K562 (cell line): ENCODE data around the gene LRRC43. TPM values are rescaled to one million over a fixed set of nuclear protein-coding genes. Genes with fewer than 3 reads are reported as not detected.

Source experiments
- ARID1B ChIP-seq: fragments of 450-650 bp; IDR thresholded peaks from 2 replicates; pipeline ENCODE4 v1.6.1; 2016; ENCODE audit warnings: antibody characterized with exemption, mild to moderate bottlenecking, inconsistent platforms
- ARID4B ChIP-seq: sonication (generic); formaldehyde crosslinking; IDR thresholded peaks from 2 replicates; pipeline ENCODE4 v1.8.0; 2022; ENCODE audit warnings: mild to moderate bottlenecking, missing genetic modification reagents
- EWSR1 ChIP-seq: fragments of 450-650 bp; IDR thresholded peaks from 2 replicates; pipeline ENCODE4 v1.6.1; 2018; ENCODE audit warnings: borderline replicate concordance, mild to moderate bottlenecking, low read depth, moderate library complexity; ENCODE audit not compliant: partially characterized antibody
- HMG20B ChIP-seq: fragments of 250-450 bp; sonication (Bioruptor Pico); IDR thresholded peaks from 2 replicates; pipeline ENCODE4 v1.5.0; 2021; ENCODE audit warnings: mild to moderate bottlenecking
- LEF1 ChIP-seq: fragments of 450-650 bp; IDR thresholded peaks from 2 replicates; pipeline ENCODE4 v1.6.1; 2016; ENCODE audit warnings: mild to moderate bottlenecking
- PRPF4 ChIP-seq: fragments of 200-400 bp; formaldehyde crosslinking; IDR thresholded peaks from one replicate; pipeline ENCODE4 v1.6.1; 2017; ENCODE audit warnings: low read length, low read depth, mild to moderate bottlenecking; ENCODE audit not compliant: insufficient read depth, poor library complexity, severe bottlenecking
- RUNX1 ChIP-seq: sonication (generic); IDR thresholded peaks from 2 replicates; pipeline ENCODE4 v1.6.1; 2016; ENCODE audit warnings: antibody characterized with exemption, low read depth
- TEAD4 ChIP-seq, 2 experiments: sonication (generic) in 1 of 2; formaldehyde crosslinking in 1 of 2; IDR thresholded peaks; 2 replicates each; pipeline versions ENCODE4 v1.6.1 to v1.8.0; 2012 to 2022; ENCODE audit warnings: borderline replicate concordance in 1 of 2, inconsistent platforms in 1 of 2, low read length in 1 of 2, mild to moderate bottlenecking in 1 of 2, missing genetic modification reagents in 1 of 2
- ZBED1 ChIP-seq: IDR thresholded peaks from 2 replicates; pipeline ENCODE4 v1.6.1; 2014
- polyA plus RNA-seq, 8 experiments: library from polyadenylated mRNA; depleted of rRNA in 4 of 8; stranded (reverse) in 5 of 8; unstranded in 3 of 8; fragments of >200 nt; fragmentation: Nextera tagmentation in 2 of 8; fragmentation: Illumina TruSeq in 1 of 8; extraction: Ambion mirVana in 2 of 8; extraction: Trizol in 1 of 8; gene quantifications; 2 replicates each; pipeline versions ENCODE4 v1.2.1 to v1.2.3, GENCODE V29; 2011 to 2014; ENCODE audit warnings: inconsistent platforms in 1 of 8, missing spikeins in 1 of 8
- total RNA-seq, 7 experiments: library from RNA; depleted of rRNA in 6 of 7; stranded (reverse); fragments of >200 nt in 6 of 7; fragmentation: Illumina TruSeq in 2 of 7; extraction: Trizol in 2 of 7; gene quantifications; 2 replicates each; pipeline versions ENCODE4 v1.2.1 to v1.2.3, GENCODE V29; 2011 to 2021; ENCODE audit warnings: low replicate concordance in 1 of 7
- TF ChIP-seq, protein P1 (sequence below): sonication (generic); formaldehyde crosslinking; IDR thresholded peaks from 2 replicates; pipeline ENCODE4 v1.8.0; 2022; ENCODE audit warnings: missing genetic modification reagents, mild to moderate bottlenecking, borderline replicate concordance
- TF ChIP-seq, protein P2 (sequence below): fragments of 150-350 bp; conservative IDR thresholded peaks from 2 replicates; pipeline ENCODE4 v1.6.1; 2014; ENCODE audit warnings: low read length
- TF ChIP-seq, protein P3 (sequence below): fragments of 250-450 bp; sonication (Bioruptor Pico); IDR thresholded peaks from 2 replicates; pipeline ENCODE4 v1.8.0; 2022; ENCODE audit warnings: inconsistent platforms, mild to moderate bottlenecking, moderate library complexity, borderline replicate concordance

LRRC43 gene
- total and polyA plus RNA-seq, 9 of the 15 experiments (the other 6 are each of a cell fraction or from before 2014, with no cell fraction given), result 0.19 TPM; not detected in 8

- TF ChIP-seq ARID1B, result no peak
- peak; percentile 50; the same call in 1 of the 2 replicates for TF ChIP-seq TEAD4 (IDR thresholded peaks at IDR 0.05; ENCODE audit: low read length)
- peak; percentile 90 for TF ChIP-seq TEAD4 (CRISPR knock-in tag; IDR thresholded peaks at IDR 0.05; ENCODE audit: borderline replicate concordance)
- TF ChIP-seq RUNX1, result no peak
- peak; percentile 89; the same call in 1 of the 2 replicates for TF ChIP-seq ARID4B (CRISPR knock-in tag)
- TF ChIP-seq, protein P1, sequence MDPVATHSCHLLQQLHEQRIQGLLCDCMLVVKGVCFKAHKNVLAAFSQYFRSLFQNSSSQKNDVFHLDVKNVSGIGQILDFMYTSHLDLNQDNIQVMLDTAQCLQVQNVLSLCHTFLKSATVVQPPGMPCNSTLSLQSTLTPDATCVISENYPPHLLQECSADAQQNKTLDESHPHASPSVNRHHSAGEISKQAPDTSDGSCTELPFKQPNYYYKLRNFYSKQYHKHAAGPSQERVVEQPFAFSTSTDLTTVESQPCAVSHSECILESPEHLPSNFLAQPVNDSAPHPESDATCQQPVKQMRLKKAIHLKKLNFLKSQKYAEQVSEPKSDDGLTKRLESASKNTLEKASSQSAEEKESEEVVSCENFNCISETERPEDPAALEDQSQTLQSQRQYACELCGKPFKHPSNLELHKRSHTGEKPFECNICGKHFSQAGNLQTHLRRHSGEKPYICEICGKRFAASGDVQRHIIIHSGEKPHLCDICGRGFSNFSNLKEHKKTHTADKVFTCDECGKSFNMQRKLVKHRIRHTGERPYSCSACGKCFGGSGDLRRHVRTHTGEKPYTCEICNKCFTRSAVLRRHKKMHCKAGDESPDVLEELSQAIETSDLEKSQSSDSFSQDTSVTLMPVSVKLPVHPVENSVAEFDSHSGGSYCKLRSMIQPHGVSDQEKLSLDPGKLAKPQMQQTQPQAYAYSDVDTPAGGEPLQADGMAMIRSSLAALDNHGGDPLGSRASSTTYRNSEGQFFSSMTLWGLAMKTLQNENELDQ (CRISPR knock-in tag), result peak; percentile 49; the same call in 1 of the 2 replicates
- no peak for TF ChIP-seq ZBED1
- no peak for TF ChIP-seq LEF1
- TF ChIP-seq HMG20B (CRISPR knock-in tag), result no peak
- TF ChIP-seq, protein P2, sequence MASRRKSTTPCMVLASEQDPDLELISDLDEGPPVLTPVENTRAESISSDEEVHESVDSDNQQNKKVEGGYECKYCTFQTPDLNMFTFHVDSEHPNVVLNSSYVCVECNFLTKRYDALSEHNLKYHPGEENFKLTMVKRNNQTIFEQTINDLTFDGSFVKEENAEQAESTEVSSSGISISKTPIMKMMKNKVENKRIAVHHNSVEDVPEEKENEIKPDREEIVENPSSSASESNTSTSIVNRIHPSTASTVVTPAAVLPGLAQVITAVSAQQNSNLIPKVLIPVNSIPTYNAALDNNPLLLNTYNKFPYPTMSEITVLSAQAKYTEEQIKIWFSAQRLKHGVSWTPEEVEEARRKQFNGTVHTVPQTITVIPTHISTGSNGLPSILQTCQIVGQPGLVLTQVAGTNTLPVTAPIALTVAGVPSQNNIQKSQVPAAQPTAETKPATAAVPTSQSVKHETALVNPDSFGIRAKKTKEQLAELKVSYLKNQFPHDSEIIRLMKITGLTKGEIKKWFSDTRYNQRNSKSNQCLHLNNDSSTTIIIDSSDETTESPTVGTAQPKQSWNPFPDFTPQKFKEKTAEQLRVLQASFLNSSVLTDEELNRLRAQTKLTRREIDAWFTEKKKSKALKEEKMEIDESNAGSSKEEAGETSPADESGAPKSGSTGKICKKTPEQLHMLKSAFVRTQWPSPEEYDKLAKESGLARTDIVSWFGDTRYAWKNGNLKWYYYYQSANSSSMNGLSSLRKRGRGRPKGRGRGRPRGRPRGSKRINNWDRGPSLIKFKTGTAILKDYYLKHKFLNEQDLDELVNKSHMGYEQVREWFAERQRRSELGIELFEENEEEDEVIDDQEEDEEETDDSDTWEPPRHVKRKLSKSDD, result no peak
- TF ChIP-seq PRPF4, result no peak
- TF ChIP-seq EWSR1, result no peak
- TF ChIP-seq, protein P3, sequence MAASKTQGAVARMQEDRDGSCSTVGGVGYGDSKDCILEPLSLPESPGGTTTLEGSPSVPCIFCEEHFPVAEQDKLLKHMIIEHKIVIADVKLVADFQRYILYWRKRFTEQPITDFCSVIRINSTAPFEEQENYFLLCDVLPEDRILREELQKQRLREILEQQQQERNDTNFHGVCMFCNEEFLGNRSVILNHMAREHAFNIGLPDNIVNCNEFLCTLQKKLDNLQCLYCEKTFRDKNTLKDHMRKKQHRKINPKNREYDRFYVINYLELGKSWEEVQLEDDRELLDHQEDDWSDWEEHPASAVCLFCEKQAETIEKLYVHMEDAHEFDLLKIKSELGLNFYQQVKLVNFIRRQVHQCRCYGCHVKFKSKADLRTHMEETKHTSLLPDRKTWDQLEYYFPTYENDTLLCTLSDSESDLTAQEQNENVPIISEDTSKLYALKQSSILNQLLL (CRISPR knock-in tag), result no peak
These were observed 43.6 kb downstream of the LRRC43 start (continued) for GRCh38 chr12:122226366-122227125.
